WTC11 (cell line): ENCODE results near the gene TULP3. TPM values are rescaled to one million over a fixed set of nuclear protein-coding genes. Genes with fewer than 3 reads are reported as not detected.
A peak's percentile ranks its signal among the peaks of the same experiment; 100 is the strongest.

Experiments used
- ATAC-seq: fragments of 200-7000 bp; cut with Tn5 transposase; 2 replicates; pipeline ENCODE4 v1.10.0; 2021; ENCODE audit warnings: mild to moderate bottlenecking, moderate library complexity
- CTCF ChIA-PET: fragments of 300-600 bp; sonication (Branson Sonifier 250); formaldehyde crosslinking; loops from one replicate; lab custom pipeline; 2021; ENCODE audit warnings: antibody characterized with exemption; lab: Charles Lee
- POLR2A ChIA-PET: fragments of 350-600 bp; sonication (Branson Sonifier 250); formaldehyde crosslinking; loops from one replicate; lab custom pipeline; 2021; ENCODE audit warnings: antibody characterized with exemption; lab: Charles Lee
- DNase-seq: peaks from one replicate; pipeline ENCODE4 v3.0.0; 2021; ENCODE audit warnings: low spot score
- H3K27ac Mint-ChIP-seq: 2 replicates; pipeline ENCODE4 v1.8.0; 2021; ENCODE audit warnings: mixed read lengths
- H3K27me3 Mint-ChIP-seq: 2 replicates; pipeline ENCODE4 v1.8.0; 2021; ENCODE audit warnings: low read depth, mild to moderate bottlenecking, moderate library complexity, mixed read lengths
- H3K36me3 Mint-ChIP-seq: 2 replicates; pipeline ENCODE4 v1.8.0; 2021; ENCODE audit warnings: mixed read lengths
- H3K4me1 Mint-ChIP-seq: 2 replicates; pipeline ENCODE4 v1.8.0; 2022; ENCODE audit warnings: mixed read lengths
- H3K4me3 Mint-ChIP-seq: 2 replicates; pipeline ENCODE4 v1.8.0; 2021; ENCODE audit warnings: mild to moderate bottlenecking, moderate library complexity, mixed read lengths
- H3K9me3 Mint-ChIP-seq: 2 replicates; pipeline ENCODE4 v1.8.0; 2021; ENCODE audit warnings: mixed read lengths
- CREB1 ChIP-seq: sonication (generic); formaldehyde crosslinking; IDR thresholded peaks from 2 replicates; pipeline ENCODE4 v1.8.0; 2023; ENCODE audit warnings: mild to moderate bottlenecking, missing genetic modification reagents
- FOXJ3 ChIP-seq: sonication (generic); formaldehyde crosslinking; IDR thresholded peaks from 2 replicates; pipeline ENCODE4 v1.9.0; 2021; ENCODE audit warnings: missing genetic modification reagents, mild to moderate bottlenecking, borderline replicate concordance
- GABPB1 ChIP-seq: sonication (generic); formaldehyde crosslinking; IDR thresholded peaks from 2 replicates; pipeline ENCODE4 v1.8.1; 2023; ENCODE audit warnings: mild to moderate bottlenecking, missing genetic modification reagents
- NFATC4 ChIP-seq: fragments of 250-450 bp; sonication (Bioruptor Pico); IDR thresholded peaks from 2 replicates; pipeline ENCODE4 v1.9.0; 2021; ENCODE audit warnings: mild to moderate bottlenecking
- RELA ChIP-seq: sonication (generic); formaldehyde crosslinking; IDR thresholded peaks from 2 replicates; pipeline ENCODE4 v1.8.1; 2022; ENCODE audit warnings: missing genetic modification reagents, mild to moderate bottlenecking, borderline replicate concordance
- SOX15 ChIP-seq: fragments of 250-450 bp; sonication (Bioruptor Pico); IDR thresholded peaks from 2 replicates; pipeline ENCODE4 v1.9.0; 2021; ENCODE audit warnings: mild to moderate bottlenecking
- ZBTB21 ChIP-seq: sonication (generic); formaldehyde crosslinking; IDR thresholded peaks from 2 replicates; pipeline ENCODE4 v1.8.1; 2023; ENCODE audit warnings: mild to moderate bottlenecking, missing genetic modification reagents, borderline replicate concordance
- ZNF138 ChIP-seq: sonication (generic); formaldehyde crosslinking; conservative IDR thresholded peaks from 2 replicates; pipeline ENCODE4 v1.8.1; 2022; ENCODE audit warnings: mild to moderate bottlenecking, moderate library complexity, missing genetic modification reagents
- ZNF232 ChIP-seq: sonication (generic); formaldehyde crosslinking; IDR thresholded peaks from 2 replicates; pipeline ENCODE4 v1.8.0; 2022; ENCODE audit warnings: mild to moderate bottlenecking, missing genetic modification reagents
- ZNF423 ChIP-seq: fragments of 250-450 bp; sonication (Bioruptor Pico); IDR thresholded peaks from 2 replicates; pipeline ENCODE4 v2.1.2; 2022; ENCODE audit warnings: mild to moderate bottlenecking, moderate library complexity
- total RNA-seq: library from RNA; stranded (reverse); gene quantifications from 3 replicates; pipeline ENCODE4 v1.2.3, GENCODE V29; 2021
- TF ChIP-seq, protein P1 (sequence below): sonication (generic); formaldehyde crosslinking; IDR thresholded peaks from 2 replicates; pipeline ENCODE4 v1.8.1; 2022; ENCODE audit warnings: missing genetic modification reagents, borderline replicate concordance
- TF ChIP-seq, protein P2 (sequence below): sonication (generic); formaldehyde crosslinking; IDR thresholded peaks from 2 replicates; pipeline ENCODE4 v1.8.0; 2023; ENCODE audit warnings: mild to moderate bottlenecking, missing genetic modification reagents
- TF ChIP-seq, protein P3 (sequence below): fragments of 250-450 bp; sonication (Bioruptor Pico); IDR thresholded peaks from 2 replicates; pipeline ENCODE4 v1.9.0; 2021; ENCODE audit warnings: mild to moderate bottlenecking, borderline replicate concordance
- TF ChIP-seq, protein P4 (sequence below): sonication (generic); formaldehyde crosslinking; IDR thresholded peaks from 2 replicates; pipeline ENCODE4 v1.8.1; 2023; ENCODE audit warnings: mild to moderate bottlenecking, missing genetic modification reagents, moderate library complexity

Gene TULP3
- total RNA-seq, 1 experiment from 2014 or later = 17.4 TPM

DNA sequence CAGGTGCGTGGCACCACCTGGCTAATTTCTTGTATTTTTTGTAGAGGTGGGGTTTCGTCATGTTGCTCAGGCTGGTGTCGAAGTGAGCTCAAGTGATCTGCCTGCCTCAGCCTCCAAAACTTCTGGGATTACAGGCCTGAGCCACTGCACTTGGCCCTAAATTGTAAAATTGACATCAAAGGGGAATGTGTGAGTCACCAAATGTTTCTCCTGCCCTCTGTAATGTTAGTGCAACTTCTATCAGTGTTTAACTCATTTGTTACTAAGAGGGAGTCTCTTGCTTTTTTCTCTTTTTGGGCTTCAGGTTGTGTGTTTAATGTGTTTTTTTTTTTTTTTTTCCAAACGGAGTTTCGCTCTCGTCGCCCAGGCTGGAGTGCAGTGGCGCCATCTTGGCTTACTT is 2.3 kb downstream of the TULP3 start:
- CTCF ChIA-PET = interaction anchor here (0.7 to 2.3 kb wide), 3 partner anchors 8 to 51 kb away, joined by 3 to 21 read pairs (median 8); no protein-coding TSS in a partner anchor
- ATAC-seq (no peak), DNase-seq (no peak)
- Mint-ChIP-seq H3K4me1 (peaks cover 18% of the 10 kb centered on the region), H3K9me3 (no peaks in the 10 kb centered on the region), H3K36me3 (peaks cover 6% of the 10 kb centered on the region), H3K27ac (0 out of 2 replicates have a peak overlapping the region, but pooled peaks have one; percentile 45), H3K27me3 (no peaks in the 10 kb centered on the region; the same call in 1 of the 2 replicates), H3K4me3 (no peak overlapping the region; the same call in 1 of the 2 replicates)
- POLR2A ChIA-PET = interaction anchor here (3.4 kb wide), 1 partner anchor 15 kb away, joined by 24 read pairs; the partner anchor contains the start of genes FOXM1 and RHNO1
- TF ChIP-seq RELA (no peak), GABPB1 (CRISPR knock-in tag) (peak; percentile 58; the same call in 1 of the 2 replicates), NFATC4 (CRISPR knock-in tag) (no peak)

DNA sequence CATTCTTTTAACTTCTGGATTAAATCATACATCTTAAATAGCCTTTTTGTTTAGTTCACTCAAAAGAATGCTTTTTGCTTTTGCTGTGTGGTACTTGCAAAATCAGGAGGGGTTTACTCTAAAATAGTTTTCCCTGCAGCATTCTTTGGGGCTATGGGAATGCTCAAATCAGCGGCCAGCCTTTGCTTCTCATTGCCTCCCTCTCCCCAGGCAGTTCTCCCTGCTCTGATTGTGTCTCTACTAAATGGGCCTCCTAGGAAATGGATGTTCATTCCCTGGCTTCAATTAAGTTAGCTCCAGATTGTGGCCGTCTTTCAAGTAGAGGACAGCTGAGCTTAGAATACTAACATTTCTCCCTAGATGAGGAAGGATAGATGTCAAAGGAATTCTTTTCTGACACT is 4.4 kb downstream of the TULP3 start:
- Mint-ChIP-seq H3K4me1 (peaks cover 13% of the 10 kb centered on the region), H3K27ac (no peak overlapping the region), H3K36me3 (no peaks in the 10 kb centered on the region), H3K9me3 (no peaks in the 10 kb centered on the region), H3K4me3 (no peak overlapping the region), H3K27me3 (no peaks in the 10 kb centered on the region; the same call in 1 of the 2 replicates)
- ChIA-PET POLR2A (interaction anchor here (0.5 kb wide), 1 partner anchor 10 kb away, joined by 6 read pairs; no protein-coding TSS in a partner anchor), CTCF (interaction anchor here (0.6 to 2.3 kb wide), 4 partner anchors 10 to 49 kb away, joined by 3 to 21 read pairs (median 6); no protein-coding TSS in a partner anchor)
- ATAC-seq (no peak), DNase-seq (no peak)
- no peak for TF ChIP-seq CREB1 (CRISPR knock-in tag)
- no peak for TF ChIP-seq ZNF423 (CRISPR knock-in tag)
- TF ChIP-seq, protein P1, sequence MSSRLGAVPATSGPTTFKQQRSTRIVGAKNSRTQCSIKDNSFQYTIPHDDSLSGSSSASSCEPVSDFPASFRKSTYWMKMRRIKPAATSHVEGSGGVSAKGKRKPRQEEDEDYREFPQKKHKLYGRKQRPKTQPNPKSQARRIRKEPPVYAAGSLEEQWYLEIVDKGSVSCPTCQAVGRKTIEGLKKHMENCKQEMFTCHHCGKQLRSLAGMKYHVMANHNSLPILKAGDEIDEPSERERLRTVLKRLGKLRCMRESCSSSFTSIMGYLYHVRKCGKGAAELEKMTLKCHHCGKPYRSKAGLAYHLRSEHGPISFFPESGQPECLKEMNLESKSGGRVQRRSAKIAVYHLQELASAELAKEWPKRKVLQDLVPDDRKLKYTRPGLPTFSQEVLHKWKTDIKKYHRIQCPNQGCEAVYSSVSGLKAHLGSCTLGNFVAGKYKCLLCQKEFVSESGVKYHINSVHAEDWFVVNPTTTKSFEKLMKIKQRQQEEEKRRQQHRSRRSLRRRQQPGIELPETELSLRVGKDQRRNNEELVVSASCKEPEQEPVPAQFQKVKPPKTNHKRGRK (CRISPR knock-in tag) = no peak
- no peak for TF ChIP-seq ZBTB21 (CRISPR knock-in tag)
- no peak for TF ChIP-seq ZNF138 (CRISPR knock-in tag)
- no peak for TF ChIP-seq FOXJ3 (CRISPR knock-in tag)
- TF ChIP-seq ZNF232 = no peak

DNA sequence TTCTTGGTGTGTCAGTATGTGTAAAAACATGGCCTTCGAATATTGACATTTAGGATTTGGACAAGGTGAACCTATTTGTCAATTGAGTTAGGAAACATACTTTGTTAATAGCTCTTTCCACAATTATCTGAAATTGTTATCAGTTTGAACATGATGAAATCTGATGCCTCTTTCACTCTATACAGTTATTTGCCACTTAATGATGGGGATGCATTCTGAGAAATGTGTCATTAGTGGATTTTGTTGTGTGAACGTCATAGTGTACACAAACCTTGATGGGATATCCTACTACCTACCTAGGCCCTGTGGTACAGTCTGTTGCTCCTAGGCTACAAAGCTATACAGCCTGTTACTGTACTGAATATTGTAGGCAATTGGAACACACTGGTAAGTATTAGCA is 4.8 kb downstream of the TULP3 start:
- no peaks in the 10 kb centered on the region for H3K9me3 Mint-ChIP-seq
- ATAC-seq = no peak
- TF ChIP-seq, protein P2, sequence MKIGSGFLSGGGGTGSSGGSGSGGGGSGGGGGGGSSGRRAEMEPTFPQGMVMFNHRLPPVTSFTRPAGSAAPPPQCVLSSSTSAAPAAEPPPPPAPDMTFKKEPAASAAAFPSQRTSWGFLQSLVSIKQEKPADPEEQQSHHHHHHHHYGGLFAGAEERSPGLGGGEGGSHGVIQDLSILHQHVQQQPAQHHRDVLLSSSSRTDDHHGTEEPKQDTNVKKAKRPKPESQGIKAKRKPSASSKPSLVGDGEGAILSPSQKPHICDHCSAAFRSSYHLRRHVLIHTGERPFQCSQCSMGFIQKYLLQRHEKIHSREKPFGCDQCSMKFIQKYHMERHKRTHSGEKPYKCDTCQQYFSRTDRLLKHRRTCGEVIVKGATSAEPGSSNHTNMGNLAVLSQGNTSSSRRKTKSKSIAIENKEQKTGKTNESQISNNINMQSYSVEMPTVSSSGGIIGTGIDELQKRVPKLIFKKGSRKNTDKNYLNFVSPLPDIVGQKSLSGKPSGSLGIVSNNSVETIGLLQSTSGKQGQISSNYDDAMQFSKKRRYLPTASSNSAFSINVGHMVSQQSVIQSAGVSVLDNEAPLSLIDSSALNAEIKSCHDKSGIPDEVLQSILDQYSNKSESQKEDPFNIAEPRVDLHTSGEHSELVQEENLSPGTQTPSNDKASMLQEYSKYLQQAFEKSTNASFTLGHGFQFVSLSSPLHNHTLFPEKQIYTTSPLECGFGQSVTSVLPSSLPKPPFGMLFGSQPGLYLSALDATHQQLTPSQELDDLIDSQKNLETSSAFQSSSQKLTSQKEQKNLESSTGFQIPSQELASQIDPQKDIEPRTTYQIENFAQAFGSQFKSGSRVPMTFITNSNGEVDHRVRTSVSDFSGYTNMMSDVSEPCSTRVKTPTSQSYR = no peak
- TF ChIP-seq, protein P1 (CRISPR knock-in tag) = no peak
- TF ChIP-seq, protein P3, sequence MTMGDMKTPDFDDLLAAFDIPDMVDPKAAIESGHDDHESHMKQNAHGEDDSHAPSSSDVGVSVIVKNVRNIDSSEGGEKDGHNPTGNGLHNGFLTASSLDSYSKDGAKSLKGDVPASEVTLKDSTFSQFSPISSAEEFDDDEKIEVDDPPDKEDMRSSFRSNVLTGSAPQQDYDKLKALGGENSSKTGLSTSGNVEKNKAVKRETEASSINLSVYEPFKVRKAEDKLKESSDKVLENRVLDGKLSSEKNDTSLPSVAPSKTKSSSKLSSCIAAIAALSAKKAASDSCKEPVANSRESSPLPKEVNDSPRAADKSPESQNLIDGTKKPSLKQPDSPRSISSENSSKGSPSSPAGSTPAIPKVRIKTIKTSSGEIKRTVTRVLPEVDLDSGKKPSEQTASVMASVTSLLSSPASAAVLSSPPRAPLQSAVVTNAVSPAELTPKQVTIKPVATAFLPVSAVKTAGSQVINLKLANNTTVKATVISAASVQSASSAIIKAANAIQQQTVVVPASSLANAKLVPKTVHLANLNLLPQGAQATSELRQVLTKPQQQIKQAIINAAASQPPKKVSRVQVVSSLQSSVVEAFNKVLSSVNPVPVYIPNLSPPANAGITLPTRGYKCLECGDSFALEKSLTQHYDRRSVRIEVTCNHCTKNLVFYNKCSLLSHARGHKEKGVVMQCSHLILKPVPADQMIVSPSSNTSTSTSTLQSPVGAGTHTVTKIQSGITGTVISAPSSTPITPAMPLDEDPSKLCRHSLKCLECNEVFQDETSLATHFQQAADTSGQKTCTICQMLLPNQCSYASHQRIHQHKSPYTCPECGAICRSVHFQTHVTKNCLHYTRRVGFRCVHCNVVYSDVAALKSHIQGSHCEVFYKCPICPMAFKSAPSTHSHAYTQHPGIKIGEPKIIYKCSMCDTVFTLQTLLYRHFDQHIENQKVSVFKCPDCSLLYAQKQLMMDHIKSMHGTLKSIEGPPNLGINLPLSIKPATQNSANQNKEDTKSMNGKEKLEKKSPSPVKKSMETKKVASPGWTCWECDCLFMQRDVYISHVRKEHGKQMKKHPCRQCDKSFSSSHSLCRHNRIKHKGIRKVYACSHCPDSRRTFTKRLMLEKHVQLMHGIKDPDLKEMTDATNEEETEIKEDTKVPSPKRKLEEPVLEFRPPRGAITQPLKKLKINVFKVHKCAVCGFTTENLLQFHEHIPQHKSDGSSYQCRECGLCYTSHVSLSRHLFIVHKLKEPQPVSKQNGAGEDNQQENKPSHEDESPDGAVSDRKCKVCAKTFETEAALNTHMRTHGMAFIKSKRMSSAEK (CRISPR knock-in tag) = no peak
- TF ChIP-seq, protein P4, sequence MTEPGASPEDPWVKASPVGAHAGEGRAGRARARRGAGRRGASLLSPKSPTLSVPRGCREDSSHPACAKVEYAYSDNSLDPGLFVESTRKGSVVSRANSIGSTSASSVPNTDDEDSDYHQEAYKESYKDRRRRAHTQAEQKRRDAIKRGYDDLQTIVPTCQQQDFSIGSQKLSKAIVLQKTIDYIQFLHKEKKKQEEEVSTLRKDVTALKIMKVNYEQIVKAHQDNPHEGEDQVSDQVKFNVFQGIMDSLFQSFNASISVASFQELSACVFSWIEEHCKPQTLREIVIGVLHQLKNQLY (CRISPR knock-in tag) = no peak
- TF ChIP-seq SOX15 (CRISPR knock-in tag) = no peak
- ChIA-PET POLR2A (interaction anchor here (0.6 kb wide), 1 partner anchor 13 kb away, joined by 10 read pairs; no protein-coding TSS in a partner anchor), CTCF (interaction anchor here (1.1 to 2.3 kb wide), 2 partner anchors 10 kb away, joined by 3 to 21 read pairs; no protein-coding TSS in a partner anchor)
- H3K4me1 Mint-ChIP-seq = peaks cover 10% of the 10 kb centered on the region; the same call in 1 of the 2 replicates
- no peaks in the 10 kb centered on the region; the same call in 1 of the 2 replicates for H3K27me3 Mint-ChIP-seq
- DNase-seq = no peak
- no peaks in the 10 kb centered on the region for H3K36me3 Mint-ChIP-seq
- no peak overlapping the region for H3K4me3 Mint-ChIP-seq
- no peak overlapping the region for H3K27ac Mint-ChIP-seq
